ENCODE measurements around the gene RBCK1.
A peak's percentile ranks its signal among the peaks of the same experiment; 100 is the strongest.

Gene RBCK1

GRCh38 chr20:407953-408842 is at the start of gene RBCK1:
Gene RBCK1, plus strand, starts transcription at chr20:408299. Its CDS starts 459 bp downstream, at chr20:408758.
- CTCF ChIA-PET, result interaction anchor here (0.6 to 1.4 kb wide), 3 partner anchors 14 to 53 kb away, joined by 3 to 9 read pairs (median 3); no protein-coding TSS in a partner anchor
- H3K4me3 ChIP-seq (ENCODE audit: low read depth, low read length), result peak within 1 kb of the TSS; percentile 95
- peak; percentile 12 for DNase-seq (ENCODE audit: low read depth, low spot score)
- POLR2A ChIA-PET, result interaction anchor here (0.6 to 1.0 kb wide), 4 partner anchors 22 to 54 kb away, joined by 3 to 6 read pairs (median 3); partner anchors contain the start of genes TBC1D20 and TRIB3
- no peak for TF ChIP-seq CTCF (IDR thresholded peaks at IDR 0.05; ENCODE audit: insufficient read depth, low read length, missing control alignments)

- ChIA-PET CTCF (interaction anchor here (0.7 to 0.8 kb wide), 2 partner anchors 37 to 308 kb away, joined by 3 to 5 read pairs; no protein-coding TSS in a partner anchor), POLR2A (interaction anchor here (0.6 kb wide), 1 partner anchor 89 kb away, joined by 6 read pairs; no protein-coding TSS in a partner anchor)
- no peak for TF ChIP-seq CTCF (IDR thresholded peaks at IDR 0.05; ENCODE audit: insufficient read depth, low read length, missing control alignments)
Observed at GRCh38 chr20:358891-359555, 49.1 kb upstream of the RBCK1 start.

GRCh38 chr20:361561-361960 is 46.5 kb upstream of the RBCK1 start:
- ChIA-PET CTCF (interaction anchor here (1.2 to 4.2 kb wide), 5 partner anchors 8 to 284 kb away, joined by 3 to 43 read pairs (median 8); no protein-coding TSS in a partner anchor), POLR2A (interaction anchor here (0.7 to 1.7 kb wide), 4 partner anchors 14 to 23 kb away, joined by 3 to 5 read pairs (median 4); partner anchors contain the start of genes NRSN2 and TRIB3)

More at GRCh38 chr20:358891-359555, 49.1 kb upstream of the RBCK1 start:
- DNase-seq (ENCODE audit: low read depth, low spot score), result no peak
- H3K4me3 ChIP-seq (ENCODE audit: low read depth, low read length), result no peak overlapping the region

GRCh38 chr20:362271-363254 is 45.5 kb upstream of the RBCK1 start:
- DNase-seq (ENCODE audit: low read depth, low spot score), result no peak
- CTCF ChIA-PET, result interaction anchor here (1.0 to 4.2 kb wide), 8 partner anchors 9 to 283 kb away, joined by 3 to 43 read pairs (median 4); partner anchors contain the start of gene TBC1D20
- TF ChIP-seq CTCF (IDR thresholded peaks at IDR 0.05; ENCODE audit: insufficient read depth, low read length, missing control alignments), result peak; percentile 42
- POLR2A ChIA-PET, result interaction anchor here (0.7 to 1.2 kb wide), 5 partner anchors 9 to 22 kb away, joined by 3 to 5 read pairs (median 3); partner anchors contain the start of genes NRSN2 and TRIB3
- no peak overlapping the region for H3K4me3 ChIP-seq (ENCODE audit: low read depth, low read length)

More at GRCh38 chr20:361561-361960, 46.5 kb upstream of the RBCK1 start:
- H3K4me3 ChIP-seq (ENCODE audit: low read depth, low read length), result no peak overlapping the region
- no peak for DNase-seq (ENCODE audit: low read depth, low spot score)
- no peak for TF ChIP-seq CTCF (IDR thresholded peaks at IDR 0.05; ENCODE audit: insufficient read depth, low read length, missing control alignments)

- CTCF ChIA-PET, result interaction anchor here (1.0 to 4.2 kb wide), 7 partner anchors 10 to 123 kb away, joined by 3 to 43 read pairs (median 5); partner anchors contain the start of gene TBC1D20
- POLR2A ChIA-PET, result interaction anchor here (1.1 kb wide), 1 partner anchor 17 kb away, joined by 3 read pairs; the partner anchor contains the start of gene TRIB3
- H3K4me3 ChIP-seq (ENCODE audit: low read depth, low read length), result no peak overlapping the region
- no peak for DNase-seq (ENCODE audit: low read depth, low spot score)
- no peak for TF ChIP-seq CTCF (IDR thresholded peaks at IDR 0.05; ENCODE audit: insufficient read depth, low read length, missing control alignments)
Observed at GRCh38 chr20:363319-364078, 44.6 kb upstream of the RBCK1 start.

Data from AG04449 (cell line).